COR-L47 (cell line): ENCODE data around the gene NCAM2.

Experiments
- DNase-seq: peaks from one replicate; lab custom pipeline; 2025; lab: John Stamatoyannopoulos, UW

The NCAM2 gene

GRCh38 chr21:21216047-21216446 is 217.8 kb downstream of the NCAM2 start:
- DNase-seq, result no peak

DNA sequence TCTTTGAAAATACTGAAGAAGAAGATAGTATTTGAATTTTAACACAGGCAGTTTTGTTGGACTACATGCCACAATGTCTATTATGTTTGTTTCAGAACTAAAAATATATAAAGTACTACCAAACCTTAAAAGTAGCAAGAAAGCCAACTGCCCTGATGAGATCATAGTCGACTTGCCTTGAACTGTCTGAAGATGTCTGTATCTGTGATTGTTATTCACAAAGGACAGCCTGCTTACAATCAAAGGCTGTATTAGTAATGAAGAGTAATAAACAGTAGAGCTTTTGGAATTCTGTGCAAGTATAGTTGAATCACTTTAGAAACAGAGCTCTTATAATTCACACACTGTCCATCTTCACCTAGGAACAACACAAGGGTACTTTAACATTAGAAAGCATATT is 228.3 kb downstream of the NCAM2 start:
- DNase-seq, result no peak

GRCh38 chr21:21230672-21231071 is 232.5 kb downstream of the NCAM2 start:
- no peak for DNase-seq

GRCh38 chr21:21231913-21232312 is 233.7 kb downstream of the NCAM2 start:
- no peak for DNase-seq

GRCh38 chr21:21232320-21232719 is 234.1 kb downstream of the NCAM2 start:
- peak; percentile 28 for DNase-seq

- no peak for DNase-seq
These were observed 234.8 kb downstream of the NCAM2 start for GRCh38 chr21:21233051-21233450.

GRCh38 chr21:21236996-21237395 is 238.8 kb downstream of the NCAM2 start:
- no peak for DNase-seq

DNA sequence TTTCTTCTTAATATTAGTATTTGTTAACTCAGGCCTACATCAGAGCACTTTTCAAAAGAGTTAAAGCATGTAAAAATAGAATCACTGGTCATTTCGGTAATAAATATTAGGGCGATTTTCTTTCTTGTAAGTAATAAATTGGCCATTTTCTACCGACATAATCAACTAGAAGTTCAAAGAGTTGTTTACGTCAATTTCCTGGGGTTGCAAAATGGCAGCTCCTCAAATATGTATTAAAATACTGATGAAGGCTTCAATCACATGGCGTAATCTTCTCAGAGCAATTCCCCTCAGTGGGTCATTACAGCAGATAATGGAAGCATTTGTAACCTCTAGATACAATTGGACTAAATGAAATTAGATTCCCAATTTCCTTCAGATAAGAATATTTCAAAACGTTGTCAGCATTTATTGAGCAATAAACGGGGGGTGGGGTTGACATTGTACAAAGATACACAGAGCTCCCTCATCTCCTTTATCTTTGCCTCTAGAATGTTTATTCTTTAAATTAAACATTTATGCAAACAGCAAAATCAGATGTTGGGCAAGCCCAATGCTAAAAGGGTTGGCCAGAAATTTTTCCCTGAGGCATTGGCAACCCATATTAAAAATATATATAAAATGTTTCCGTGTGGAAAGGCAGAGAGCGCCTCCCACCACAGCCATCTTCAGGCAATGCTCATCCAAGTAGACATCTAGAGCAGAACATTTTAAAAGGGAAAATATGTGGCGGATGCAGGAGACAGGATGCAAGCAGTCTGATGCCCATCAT is 240.6 kb downstream of the NCAM2 start:
- no peak for DNase-seq

- no peak for DNase-seq
These were observed 243.2 kb downstream of the NCAM2 start for GRCh38 chr21:21241391-21241790.

DNA sequence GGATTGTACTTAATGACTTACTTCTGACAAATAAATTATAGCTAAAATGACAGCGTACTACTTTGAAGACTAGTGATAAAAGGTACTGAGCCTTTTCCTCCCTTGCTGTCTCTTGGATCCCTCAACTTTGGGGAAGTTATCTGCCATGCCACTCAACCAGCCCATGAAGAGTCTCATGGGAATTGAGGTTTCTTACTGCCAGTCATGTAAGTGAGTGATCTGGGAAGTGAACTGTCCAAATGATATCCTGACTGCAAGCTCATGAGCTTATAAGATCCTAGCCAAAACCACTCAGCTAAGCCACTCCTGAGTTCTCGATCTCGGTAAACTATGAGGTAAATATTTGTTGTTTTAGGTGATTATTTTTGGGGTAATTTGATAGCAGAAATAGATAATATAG is 247.8 kb downstream of the NCAM2 start:
- no peak for DNase-seq

DNA sequence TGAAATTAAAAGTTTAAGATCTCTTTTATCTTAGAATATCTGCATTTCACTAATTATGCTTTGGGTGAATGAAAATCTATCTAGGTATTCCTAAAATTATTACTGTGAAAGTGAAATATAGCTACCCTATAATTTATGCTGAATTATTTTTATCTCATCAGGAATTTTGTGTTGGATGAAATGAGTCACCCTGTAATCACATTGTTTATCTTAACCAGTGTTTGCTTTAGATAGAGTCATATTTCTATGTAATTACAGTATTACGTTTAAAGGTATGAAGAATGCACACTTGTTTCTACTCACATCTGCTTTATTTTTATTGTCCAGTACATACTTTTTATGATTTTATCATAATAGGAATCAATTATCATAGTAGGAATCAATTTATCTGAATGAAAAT is 249.2 kb downstream of the NCAM2 start:
- DNase-seq, result no peak

GRCh38 chr21:21262048-21262447 is 263.8 kb downstream of the NCAM2 start:
- DNase-seq, result no peak

- DNase-seq, result no peak
These were observed 269.9 kb downstream of the NCAM2 start for GRCh38 chr21:21268061-21268471.

DNA sequence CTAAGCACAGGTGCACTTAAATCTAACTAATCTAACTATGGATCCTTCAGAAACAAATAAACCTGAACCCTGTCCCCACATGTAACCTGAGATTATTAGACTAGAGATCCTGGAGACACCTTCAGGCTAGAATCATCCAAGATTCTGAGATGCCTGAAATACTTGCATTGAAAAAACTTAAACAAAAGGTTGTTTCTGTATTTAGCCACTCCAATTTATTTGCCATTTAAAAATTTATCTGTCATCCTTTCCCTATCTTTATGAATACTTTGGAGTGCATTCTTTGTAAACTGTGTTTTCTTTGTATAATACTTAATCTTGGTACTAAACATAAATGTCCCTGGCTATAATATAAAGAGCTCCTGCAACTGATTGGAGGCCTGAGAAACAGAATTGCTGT is 270.7 kb downstream of the NCAM2 start:
- no peak for DNase-seq

DNA sequence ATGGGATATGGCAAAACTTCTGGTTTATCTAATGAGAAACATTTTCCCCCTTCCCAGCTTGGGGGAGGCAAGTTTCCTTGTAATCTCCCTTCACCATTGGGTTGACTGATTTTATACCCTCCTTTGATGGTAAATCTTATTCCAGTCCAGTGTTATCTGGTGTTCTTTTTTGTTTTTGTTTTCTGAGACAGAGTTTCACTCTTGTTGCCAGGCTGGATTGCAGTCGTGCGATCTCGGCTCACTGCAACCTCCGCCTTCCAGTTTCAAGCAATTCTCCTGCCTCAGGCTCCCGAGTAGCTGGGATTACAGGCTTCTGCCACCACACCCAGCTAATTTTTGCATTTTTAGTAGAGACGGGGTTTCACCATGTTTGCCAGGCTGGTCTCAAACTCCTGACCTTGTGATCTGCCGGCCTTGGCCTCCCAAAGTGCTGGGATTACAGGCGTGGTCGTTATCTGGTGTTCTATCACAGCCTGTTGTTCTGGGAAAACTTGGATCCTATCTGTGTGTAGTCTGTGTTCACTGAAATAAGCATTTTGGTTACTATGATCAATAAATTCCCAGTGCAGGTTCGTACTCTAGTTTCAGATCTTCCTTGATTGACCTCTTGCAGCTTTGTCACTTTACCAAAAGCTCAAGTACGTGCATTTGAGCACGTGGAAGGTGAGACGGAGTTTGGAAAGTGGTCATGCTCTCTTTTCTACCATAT is 281.1 kb downstream of the NCAM2 start:
- no peak for DNase-seq

- DNase-seq, result no peak
These were observed 285.6 kb downstream of the NCAM2 start for GRCh38 chr21:21283810-21284209.

GRCh38 chr21:21286170-21286798 is 288.1 kb downstream of the NCAM2 start:
- DNase-seq, result no peak

- no peak for DNase-seq
These were observed 292.5 kb downstream of the NCAM2 start for GRCh38 chr21:21290751-21291150.

DNA sequence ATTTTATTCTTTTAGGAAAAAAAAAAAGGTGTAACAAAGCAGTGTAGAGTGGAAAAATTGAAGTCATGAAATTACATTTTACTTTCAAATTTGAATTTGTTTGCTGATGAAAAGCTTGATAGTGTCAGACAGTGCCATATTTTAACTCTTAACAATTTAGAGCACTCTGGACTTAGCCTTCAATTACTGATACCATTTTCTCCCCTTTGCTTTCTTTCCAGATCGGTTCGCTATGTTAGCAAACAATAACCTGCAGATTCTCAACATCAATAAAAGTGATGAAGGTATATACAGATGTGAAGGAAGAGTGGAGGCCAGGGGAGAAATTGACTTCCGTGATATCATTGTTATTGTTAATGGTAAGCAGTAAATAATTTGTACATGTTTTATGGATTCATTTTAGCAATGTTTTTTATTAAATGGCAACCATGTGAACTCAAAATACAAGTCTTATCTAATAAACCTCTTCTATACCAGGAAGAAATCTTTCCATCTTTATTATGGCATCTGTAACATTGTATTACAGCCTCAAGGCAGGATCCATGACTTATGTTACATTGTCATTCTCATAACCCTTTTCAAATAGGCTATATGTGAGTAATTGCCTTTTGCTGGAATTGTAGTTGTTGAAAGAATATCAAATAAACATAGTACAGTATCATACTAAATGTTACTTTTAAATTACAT is 293.8 kb downstream of the NCAM2 start:
- DNase-seq, result no peak

DNA sequence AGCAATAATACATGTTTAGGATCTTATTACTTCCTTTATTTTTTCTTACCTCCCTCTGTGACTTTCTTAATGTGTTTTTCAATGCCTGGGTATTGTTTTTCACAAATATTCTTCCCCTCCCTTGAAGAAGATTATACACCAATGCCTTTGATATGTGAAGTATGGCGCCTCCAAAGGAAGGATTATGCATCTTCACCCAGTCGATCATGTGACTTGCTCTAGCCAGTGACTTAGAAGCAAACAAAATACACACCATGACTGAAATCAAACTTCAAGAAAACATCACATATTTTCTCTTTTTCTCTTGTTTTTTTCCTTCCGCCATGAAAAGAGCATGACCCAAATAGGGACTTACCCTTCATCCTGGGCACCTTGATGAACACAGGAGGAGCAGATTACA is 297.1 kb downstream of the NCAM2 start:
- DNase-seq, result no peak

- no peak for DNase-seq
These were observed 299.0 kb downstream of the NCAM2 start for GRCh38 chr21:21297211-21297610.

- DNase-seq, result no peak
These were observed 302.8 kb downstream of the NCAM2 start for GRCh38 chr21:21301013-21301412.

DNA sequence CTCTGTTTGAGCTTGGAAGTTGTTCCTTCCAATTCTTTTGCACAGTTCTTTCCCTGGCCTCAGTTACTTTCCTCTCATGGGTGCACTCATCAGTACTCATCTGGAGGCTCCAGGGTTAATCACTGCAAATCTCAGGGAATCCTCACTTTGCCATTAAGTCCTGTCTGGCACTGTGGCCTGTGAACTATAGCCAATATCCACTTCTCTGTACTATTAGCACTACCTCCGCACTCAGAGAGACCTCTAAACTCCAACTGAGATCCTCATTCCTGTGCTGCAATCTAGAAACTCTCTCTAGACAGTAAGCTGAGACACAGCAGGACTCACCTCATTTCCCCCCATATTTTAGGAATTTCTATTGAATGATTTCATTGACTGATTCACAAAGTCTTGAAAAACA is 311.3 kb downstream of the NCAM2 start:
- DNase-seq, result no peak
